Stimulated activated CD4-positive, alpha-beta T cell treated with anti-CD3 and anti-CD28 coated beads, Interleukin-12 subunit alpha, Interleukin-12 subunit beta, amount 100 ng/mL, for 24 hours (primary cell): Measurements from ENCODE around the gene MED10.
"Not testable (repeated sequence)": the region's sequence is repeated elsewhere in the genome, so short reads cannot be mapped to it uniquely, and the experiment has no call there.

Experiments used
- DNase-seq, 2 experiments: peaks; one replicate each; pipeline ENCODE4 v3.0.0-alpha.2; 2020; ENCODE audit warnings: low read depth in 2 of 2

Gene MED10

DNA sequence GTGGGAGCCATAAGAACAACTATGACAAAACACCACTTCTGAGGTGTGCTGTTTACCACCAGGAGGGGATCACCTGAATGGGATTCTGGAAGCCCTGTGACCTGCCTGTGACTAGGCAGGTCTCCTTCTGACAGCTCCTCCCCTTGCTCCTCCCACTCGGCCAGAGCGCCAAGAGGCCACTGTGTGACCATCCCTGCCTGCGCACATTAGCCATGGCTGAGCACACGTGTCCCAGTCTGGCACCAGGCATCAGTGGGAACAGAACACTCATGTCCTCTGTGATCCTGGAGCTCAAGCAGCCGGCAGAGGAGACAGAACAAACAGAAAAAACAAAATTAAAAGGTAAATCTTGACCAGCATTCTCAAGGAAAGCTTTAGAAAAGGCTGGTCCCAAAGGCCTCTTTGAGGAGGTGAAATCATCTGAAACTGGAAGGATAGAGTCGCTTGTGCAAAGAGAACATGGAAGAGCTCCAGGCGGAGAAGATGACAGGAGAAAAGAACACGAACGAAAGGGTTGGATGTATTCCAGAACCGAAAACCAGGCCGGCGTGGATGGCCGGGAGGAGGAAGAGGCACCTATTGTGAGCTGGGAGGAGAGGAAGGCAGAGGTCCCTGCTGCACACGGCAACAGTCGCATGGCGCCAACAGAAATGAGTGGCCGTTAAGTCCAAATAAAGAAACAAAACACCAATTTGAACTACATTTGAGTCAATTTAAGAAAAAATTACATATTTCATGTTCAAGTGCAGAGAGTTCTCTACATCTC is 5.1 kb downstream of the MED10 start:
- DNase-seq: no peak

DNA sequence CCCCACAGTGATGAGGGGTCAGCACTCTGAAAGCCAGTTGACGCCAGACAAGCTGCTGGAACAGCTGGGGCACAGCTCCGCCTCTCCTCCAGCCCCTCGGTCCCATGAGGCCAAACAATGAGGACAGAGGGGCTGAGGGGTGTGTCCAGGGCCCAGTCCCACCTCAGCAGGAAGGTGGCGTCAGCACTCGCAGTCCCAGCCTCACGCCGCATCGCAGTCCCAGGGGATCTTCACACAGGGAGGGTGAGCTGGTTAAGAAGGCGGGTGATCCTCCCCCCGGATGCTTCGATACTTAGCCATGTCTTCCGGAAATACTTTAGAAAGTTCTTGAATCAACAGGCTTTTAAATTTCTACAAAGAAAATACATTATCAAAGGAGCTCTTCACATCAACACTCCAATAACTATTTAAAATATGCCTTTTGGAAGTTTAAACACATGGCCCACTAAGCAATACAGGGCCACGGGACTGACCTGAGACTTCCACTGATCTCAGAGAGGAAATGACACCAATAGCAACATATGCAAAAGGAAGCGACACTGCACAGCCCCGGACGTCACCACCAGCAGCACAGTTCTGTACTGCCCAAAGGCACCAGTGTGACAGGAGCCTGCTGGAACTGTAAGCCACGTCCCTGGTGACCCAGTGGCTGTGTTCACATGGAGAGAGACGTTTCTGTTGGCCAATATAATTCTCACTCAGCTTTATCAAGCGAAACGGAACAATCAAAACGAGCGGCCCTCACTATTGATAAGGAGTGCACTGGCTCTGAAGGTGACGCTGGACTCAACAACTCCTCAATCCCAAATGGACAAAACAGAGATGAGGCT is 5.9 kb downstream of the MED10 start:
- no peak for DNase-seq

DNA sequence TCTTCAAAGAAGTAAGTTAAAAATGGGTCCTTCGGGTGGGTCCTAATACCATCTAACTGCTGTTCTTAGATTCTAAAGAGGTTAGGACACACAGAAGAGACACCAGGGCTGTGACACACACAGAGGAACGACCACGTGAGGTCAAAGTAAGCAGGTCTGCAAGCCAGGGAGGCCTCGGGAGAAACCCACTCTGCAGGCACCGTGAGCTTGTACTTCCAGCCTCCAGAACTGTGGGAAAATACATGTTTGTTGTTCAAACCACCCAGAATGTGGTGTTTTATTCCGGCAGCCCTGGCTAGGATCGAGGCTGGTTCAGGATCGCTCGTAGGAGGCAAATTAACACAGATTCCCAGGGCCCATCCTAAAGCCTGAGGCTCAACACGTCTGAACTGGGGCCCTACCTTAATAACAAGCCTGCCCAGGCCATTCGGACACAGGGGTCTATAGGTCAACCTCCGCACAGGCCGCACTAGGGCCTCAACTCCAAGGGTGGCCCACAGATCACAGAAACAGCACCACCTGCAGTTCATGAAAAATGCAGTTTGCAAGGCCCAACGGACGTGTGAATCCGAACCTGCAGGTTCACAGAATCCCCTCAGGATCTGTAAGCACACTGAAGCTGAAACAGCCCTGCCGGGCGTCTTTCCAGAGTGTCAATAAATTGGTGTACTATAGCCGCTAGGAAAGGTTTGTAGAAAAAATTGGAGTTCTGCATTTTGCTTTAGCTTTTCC is 7.1 kb downstream of the MED10 start:
- no peak for DNase-seq

DNA sequence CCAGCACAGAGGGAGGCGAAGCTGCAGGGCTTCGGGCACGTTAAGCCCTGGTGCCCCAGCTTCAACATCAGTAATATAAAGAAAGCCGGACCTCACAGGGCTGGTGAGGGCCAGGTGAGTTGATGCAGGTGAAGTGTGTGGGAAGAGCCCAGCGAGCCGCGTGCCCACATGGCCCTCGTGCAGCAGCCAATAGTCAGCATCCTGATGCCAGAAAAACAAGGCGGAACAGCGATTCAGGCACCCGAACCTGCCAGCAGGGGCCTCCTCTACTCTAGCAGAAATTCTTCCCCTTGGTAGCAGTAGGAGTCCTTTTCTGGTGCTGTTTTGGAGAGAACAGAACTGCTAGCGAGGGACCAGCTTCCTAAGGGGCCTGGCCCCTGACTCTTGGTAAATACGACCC is 7.8 kb downstream of the MED10 start:
- no peak for DNase-seq

DNA sequence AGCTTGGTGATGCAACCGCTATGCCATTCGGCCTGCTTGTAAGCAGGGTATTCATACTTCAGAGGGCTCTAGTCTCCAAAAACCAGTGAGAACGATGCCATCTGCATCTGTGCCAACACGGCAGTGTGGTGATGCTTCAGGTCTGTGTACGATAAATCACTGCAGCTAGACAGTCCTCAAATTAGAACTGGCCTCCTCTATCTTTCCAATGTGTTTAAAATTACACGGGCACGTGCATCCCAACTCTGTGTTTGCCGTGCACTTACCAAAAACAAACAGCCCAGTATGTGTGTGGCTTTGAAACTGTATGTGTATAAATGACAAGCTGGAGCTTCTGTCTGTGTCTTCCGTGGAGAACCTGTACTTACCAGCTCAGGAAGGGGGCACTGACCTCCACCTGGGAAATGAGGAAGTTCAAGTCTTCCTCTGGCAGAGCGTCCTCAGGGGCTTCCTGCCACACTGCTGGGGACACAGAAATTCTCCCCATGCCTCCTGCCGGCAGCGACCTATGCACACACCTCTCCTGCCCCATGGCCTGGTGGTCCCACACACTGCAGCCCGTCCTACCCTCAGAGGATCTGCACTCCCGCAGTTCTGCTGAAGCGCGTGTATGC is 12.3 kb downstream of the MED10 start:
- DNase-seq: no peak

DNA sequence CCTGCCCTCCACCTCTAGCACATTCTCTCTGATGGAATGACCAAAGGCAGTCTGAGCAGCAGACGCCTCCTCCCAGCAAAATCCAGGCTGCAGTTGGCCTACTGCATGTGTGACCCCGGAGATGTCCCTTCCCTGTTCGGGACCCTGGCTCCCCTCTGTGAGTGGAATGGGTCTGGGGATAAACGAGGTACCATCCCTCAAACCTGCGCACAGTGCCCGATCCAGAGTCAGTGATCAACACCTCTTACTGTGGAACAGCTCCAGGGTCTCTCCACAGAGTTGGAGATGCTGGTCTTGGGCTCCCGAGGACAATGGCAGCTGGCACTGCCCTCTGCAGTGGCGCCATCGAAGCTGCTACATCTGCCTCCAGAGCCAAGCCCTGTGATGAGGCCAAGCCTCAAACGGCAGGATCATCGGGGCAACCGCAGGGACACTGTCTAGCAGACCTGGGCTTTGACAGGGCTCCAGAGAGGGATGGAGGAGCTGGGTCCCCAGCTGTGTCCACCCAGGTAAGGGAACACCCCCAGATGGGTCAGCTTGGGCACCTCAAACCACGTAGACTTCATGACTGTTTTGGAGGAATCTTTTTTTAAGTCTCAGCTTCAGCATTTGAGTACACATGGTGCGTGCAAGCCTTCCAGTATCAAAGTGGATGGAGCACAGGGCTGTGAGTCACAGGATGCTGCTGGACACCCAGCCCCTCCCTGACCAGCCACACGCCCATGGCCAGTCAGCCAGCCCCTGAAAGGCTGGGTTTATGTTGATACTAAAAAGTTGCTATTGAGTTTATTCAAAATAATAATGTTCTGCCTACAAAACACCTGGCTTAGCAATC is 13.0 kb downstream of the MED10 start:
- DNase-seq: no peak

DNA sequence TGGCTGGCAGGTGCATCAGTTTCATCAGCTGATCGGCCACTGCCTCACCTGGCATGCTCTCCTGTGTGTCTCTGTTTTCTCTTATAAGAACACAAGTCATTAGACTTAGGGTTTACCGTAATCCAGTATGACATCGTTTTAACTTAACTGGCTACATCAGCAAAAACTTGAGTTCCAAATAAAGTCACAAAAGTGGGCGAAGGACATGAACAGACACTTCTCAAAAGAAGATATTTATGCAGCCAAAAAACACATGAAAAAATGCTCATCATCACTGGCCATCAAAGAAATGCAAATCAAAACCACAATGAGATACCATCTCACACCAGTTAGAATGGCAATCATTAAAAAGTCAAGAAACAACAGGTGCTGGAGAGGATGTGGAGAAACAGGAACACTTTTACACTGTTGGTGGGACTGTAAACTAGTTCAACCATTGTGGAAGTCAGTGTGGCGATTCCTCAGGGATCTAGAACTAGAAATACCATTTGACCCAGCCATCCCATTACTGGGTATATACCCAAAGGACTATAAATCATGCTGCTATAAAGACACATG is 14.8 kb downstream of the MED10 start:
- not testable (repeated sequence) for DNase-seq

DNA sequence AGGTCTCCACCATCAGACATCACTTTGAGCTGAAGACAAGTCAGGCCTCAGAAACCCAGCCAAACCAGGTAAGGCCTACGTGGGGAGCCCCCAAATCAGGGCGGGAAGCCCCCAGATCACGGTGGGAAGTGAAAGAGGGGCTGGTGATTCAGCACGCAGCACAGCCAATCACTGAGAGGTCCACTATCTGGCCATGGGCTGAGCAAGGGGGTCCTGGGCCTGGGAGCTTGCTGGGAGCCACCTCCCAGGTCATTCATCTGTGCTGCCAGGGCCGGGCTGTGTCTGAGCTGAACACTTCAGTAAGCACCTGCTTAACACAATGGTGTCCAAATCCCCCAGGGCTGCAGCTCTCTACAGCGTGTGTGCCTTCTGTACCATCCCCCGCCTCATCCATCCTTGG is 15.5 kb downstream of the MED10 start:
- no peak for DNase-seq

DNA sequence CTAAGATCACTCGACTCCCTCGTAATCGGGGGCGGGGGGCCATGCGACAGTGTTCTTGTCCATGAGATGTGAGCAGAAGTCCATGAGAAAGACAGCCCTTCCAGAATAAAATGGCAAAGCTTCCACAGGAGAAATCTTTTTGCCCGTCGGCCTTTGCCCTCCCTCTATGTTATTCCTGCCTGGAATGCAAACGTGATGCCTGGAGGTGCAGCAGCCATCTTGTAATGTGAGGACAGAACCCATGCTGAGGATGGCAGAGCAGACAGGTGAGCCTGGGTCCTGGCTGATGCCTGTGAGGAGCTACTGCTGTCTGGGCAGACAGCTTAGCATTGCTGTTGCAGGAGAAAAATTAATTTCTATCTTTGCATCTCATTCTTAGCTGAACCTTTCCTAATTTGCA is 17.2 kb downstream of the MED10 start:
- no peak for DNase-seq

DNA sequence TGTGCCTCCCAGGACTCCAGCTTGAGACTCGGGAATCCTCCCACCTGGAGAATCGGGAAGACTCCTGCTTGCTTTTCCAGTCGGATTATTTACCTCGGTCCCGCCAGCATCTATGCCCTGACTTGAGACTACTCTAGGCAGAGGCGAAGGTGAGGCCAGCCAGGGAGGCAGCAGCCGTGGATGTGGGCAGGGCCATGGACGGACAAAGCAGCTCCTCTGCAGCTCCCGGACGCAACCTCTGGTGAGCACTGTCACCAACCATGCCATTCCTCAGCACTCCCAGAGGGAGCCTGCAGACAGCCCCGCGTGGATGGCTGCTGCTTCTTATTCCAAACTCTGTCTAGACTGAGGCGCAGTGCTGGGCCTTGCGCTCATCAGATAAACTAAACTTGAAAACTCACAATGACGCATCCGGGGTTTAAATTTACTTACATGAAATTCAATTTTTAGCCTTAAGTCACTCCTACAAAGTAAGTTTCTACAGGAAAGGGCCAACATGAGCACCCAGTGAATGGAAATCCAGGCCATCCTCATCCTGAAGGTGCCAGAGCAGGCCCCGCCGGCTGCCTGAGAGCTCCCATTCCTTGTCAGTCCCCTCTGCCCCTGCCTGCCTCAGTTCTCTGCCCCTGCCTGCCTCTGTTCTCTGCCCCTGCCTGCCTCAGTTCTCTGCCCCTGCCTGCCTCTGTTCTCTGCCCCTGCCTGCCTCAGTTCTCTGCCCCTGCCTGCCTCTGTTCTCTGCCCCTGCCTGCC is 17.8 kb downstream of the MED10 start:
- DNase-seq: no peak

DNA sequence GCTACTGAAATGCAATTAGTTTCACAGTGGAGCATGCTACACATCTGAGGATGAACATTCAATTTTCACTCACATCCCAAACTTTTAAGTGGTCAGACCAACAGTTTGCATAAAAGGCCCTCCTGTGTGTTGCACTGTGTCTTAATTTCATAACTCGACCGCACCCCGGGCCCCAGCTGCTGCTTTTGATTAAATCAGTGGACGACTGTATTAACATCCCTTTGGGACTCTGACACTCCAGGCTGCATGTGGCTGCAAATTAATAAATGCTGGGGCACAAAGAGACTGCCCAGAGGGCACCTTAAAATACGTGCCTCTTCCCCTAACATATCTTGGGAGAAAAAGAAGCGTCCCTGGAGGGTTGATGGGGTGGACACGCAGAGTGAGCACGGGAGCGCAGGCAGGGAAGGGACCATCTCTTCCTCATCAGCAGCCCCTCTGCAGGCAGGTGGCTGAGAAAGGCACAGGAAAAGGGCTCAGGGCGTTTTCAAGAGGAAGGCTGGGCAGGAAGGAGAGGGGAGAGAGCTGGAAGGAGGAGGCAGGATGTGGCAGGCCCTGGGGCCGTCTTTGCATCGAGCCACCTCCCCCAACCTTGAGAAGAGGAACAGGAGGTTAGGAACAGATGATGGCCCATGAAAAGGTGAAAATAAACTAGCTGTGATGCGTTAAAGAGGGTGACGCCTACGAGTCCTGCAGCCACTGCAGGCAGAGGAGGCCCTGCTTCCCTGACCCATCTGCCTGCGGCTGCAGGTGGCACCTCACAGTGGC is 18.6 kb downstream of the MED10 start:
- DNase-seq: no peak

DNA sequence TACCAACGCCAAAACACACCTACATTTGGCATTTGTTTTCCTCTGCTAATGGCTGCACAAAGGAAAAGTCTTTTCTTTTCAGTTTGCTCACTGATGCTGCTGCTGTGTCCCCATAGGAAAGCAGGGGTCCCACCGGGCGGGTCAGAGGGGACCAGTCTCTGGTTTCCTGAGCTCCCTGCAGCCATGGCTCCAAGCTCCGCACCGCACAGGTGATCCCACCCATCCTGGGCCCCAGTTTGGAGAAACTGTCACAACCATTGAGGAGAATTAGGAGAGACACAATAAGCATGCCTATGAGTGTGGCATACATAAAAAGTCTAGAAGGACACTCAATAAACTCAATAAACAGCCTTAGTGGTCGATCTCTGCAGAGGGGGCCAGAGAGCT is 19.9 kb downstream of the MED10 start:
- DNase-seq: no peak

DNA sequence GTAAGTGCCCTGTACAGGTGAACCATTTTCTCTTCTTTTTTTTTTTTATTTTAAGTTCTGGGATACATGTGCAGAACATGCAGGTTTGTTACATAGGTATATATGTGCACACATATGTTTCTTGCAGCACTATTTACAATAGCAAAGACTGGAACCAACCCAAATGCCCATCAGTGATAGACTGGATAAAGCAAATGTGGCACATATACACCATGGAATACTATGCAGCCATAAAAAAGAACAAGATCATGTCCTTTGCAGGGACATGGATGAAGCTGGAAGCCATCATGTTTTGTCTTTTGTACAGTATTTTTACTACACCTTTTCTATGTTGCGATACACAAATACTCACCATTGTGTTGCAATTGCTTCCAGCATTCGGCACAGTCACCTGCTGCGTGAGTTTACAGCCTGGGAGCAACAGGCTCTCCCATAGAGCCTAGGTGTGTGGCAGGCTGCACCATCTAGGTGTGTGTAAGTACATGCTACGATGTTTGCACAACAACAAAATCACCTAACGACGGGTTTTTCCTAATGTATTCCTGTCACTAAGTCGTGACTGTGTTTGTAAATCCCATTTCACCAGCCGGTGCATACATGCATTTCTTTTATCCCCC is 20.4 kb downstream of the MED10 start:
- not testable (repeated sequence) for DNase-seq

DNA sequence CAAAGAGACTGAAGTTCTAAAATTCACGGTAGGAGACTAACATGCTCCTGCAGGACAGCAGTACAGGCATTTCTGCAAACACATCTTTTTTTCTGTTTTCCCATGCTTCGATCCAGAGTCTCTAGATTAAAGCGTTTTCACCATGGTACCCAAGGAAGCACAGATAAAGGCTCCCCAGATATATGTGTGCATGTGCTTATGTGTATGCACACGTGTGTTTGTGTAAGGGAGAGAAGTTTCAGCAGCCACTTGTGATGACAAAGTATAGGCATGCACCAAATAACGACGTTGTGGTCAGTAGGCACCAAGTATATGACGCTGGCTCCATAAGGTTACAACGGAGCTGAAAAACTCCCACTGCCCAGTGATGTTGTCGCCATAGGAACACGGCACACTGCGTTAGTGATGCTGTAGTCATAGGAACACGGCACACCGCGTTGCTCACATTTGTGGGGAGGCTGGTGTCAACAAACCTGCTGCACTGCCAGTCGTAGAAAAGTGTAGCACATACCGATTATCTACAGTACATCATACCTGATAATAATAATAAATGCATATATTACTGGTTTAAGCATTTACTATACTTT is 21.7 kb downstream of the MED10 start:
- DNase-seq: no peak

DNA sequence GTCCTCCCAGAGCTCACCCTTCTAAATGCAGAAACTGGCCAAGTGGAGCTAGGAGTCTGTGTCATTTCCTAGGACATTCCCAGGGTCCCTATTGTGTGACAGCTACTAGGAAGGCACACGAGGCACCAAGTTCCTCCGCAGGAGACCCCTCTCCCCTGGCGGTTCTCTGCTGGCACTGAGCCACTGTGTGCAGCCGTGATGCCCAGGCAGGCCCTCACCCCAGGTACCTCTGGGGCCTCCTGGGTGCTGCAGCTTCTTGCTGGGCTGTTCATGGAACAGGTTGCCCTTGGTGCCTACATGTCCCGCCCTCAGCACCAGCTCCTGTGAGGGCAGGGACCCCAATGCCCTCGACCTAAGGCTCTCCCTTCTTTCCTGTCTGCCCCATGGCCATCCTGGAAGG is 23.1 kb downstream of the MED10 start:
- no peak for DNase-seq

DNA sequence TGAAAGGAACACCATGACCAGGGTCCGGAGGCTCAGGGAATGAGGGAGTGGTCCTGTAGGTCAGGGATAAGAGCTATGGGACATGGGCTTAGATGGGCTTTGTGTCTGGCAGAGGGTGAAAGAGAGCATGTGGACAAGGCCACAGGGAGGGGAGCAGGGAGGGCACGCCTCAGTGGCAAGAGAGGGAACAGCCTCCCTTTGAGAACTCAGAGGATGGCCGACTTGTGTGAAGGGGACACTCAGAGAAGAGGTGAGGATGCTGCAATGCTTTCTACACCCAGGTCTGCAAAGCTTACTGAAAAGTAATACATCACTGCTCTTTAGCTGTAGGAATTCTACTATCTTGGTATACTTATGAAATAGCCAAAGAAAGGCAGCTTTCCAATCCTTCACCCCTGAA is 23.5 kb downstream of the MED10 start:
- no peak for DNase-seq

DNA sequence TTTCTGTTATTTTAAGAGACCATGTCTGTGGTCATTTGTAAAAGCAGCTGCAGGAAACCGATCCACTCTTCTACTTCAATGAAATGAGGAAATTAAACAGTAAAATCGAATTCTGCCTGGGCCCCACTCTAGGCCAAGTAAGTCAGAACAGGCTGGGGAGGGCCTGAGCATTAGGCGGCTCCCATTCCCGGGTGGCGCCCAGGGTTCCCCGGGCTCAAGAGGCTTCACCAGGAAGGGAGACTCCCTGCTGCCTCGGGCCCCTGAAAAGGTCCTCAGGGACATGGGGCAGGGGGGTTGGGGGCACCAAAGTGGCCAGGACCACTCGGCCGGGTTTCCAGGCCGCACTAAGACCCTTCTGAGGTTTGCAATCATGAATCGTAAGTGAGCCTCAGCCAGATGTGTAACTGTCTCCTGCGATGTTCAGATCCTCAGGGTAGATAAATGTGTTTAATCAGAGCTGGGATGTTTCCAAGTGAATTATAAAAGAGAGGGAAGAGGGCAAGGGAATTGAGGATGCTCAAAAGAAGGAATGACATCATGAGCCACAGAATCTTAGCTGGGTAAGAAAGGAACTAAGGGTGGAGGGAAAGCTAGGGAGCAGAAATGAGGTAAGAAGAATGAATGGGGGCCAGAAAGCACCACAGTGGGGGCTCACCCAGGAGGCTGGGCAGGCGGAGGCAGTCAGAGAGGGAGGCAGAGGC is 24.6 kb downstream of the MED10 start:
- DNase-seq: no peak
